Gastroesophageal sphincter (tissue), 3 donors: ENCODE results near the gene DNAH10.

Experiments used
- CTCF ChIP-seq, 4 experiments: fragments of 200-600 bp in 2 of 4; fragments of 450-650 bp in 2 of 4; sonication (generic) in 1 of 4; IDR thresholded peaks; one replicate each; pipeline ENCODE4 v1.5.1; 2017 to 2019; ENCODE audit warnings: antibody characterized with exemption in 4 of 4, mild to moderate bottlenecking in 2 of 4, moderate library complexity in 2 of 4
- POLR2A ChIP-seq, 2 donors: fragments of 450-650 bp; IDR thresholded peaks; one replicate each; pipeline ENCODE4 v1.6.1; 2017; ENCODE audit warnings: antibody characterized with exemption in 2 of 2, mild to moderate bottlenecking in 2 of 2, moderate library complexity in 1 of 2
- POLR2AphosphoS5 ChIP-seq: sonication (generic); formaldehyde crosslinking; IDR thresholded peaks from one replicate; pipeline ENCODE4 v1.6.1; 2017; ENCODE audit warnings: antibody characterized with exemption

GRCh38 chr12:123906711-123907420, 144.8 kb downstream of the DNAH10 start:
- TF ChIP-seq CTCF (IDR thresholded peaks at IDR 0.05), result no peak
- TF ChIP-seq POLR2A (IDR thresholded peaks at IDR 0.05), result no peak
- TF ChIP-seq POLR2AphosphoS5, result no peak
